22Rv1 (cell line): Measurements from ENCODE around the gene EGFR.

ENCODE experiments used
- CTCF ChIP-seq: fragments of 450-650 bp; IDR thresholded peaks from 2 replicates; pipeline ENCODE4 v1.5.1; 2017; ENCODE audit warnings: mild to moderate bottlenecking
- ZFX ChIP-seq: fragments of 450-650 bp; IDR thresholded peaks from 2 replicates; pipeline ENCODE4 v1.6.1; 2017; ENCODE audit warnings: antibody characterized with exemption, borderline replicate concordance

DNA sequence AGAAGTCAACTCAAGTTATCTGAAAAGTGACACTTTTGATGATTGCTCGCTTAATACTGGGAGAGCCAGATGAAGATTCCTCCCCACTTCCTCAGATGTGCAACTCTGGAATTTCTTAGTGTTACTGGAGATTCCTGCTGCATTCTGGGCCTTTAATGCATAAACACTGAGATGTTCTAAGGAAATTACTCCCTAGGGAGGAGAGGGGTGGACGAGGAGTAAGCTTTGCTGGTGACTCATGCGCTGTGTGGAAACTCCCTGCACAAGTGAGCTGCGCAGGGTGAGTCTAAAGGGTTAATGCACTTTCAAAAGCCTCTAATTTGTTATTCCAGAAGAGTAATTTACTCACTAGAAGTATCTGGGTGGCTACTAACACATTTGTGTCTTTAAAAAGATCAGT is 46.3 kb downstream of the EGFR start:
- TF ChIP-seq CTCF, result no peak
- TF ChIP-seq ZFX, result no peak
